Skeletal muscle cell (primary cell): ENCODE results near the gene OTUD7B.

ENCODE experiments used
- DNase-seq: peaks from one replicate; pipeline ENCODE4 v3.0.0-alpha.2; 2010; ENCODE audit warnings: low read depth
- H3K4me3 ChIP-seq: 2 replicates; pipeline ENCODE4 v1.5.1; 2011; ENCODE audit warnings: low read depth, mild to moderate bottlenecking, control low read depth, low read length, moderate library complexity

The OTUD7B gene

GRCh38 chr1:150006881-150007421 lies 3.6 kb downstream of the OTUD7B start:
- DNase-seq, result no peak
- no peak overlapping the region for H3K4me3 ChIP-seq

- no peak for DNase-seq
- H3K4me3 ChIP-seq, result no peak overlapping the region
These were observed 4.9 kb downstream of the OTUD7B start for GRCh38 chr1:150005606-150006005.

- no peak for DNase-seq
- H3K4me3 ChIP-seq, result no peak overlapping the region
These were observed 6.7 kb downstream of the OTUD7B start for GRCh38 chr1:150003801-150004200.

- DNase-seq, result no peak
- H3K4me3 ChIP-seq, result no peak overlapping the region
These were observed 8.3 kb downstream of the OTUD7B start for GRCh38 chr1:150002217-150002616.

GRCh38 chr1:150001415-150001814 lies 9.1 kb downstream of the OTUD7B start:
- DNase-seq, result no peak
- H3K4me3 ChIP-seq, result no peak overlapping the region

- no peak for DNase-seq
- H3K4me3 ChIP-seq, result no peak overlapping the region
These were observed 12.8 kb downstream of the OTUD7B start for GRCh38 chr1:149997585-149998262.

GRCh38 chr1:149995927-149996326 lies 14.6 kb downstream of the OTUD7B start:
- DNase-seq, result no peak
- no peak overlapping the region for H3K4me3 ChIP-seq

GRCh38 chr1:149993764-149994163 lies 16.8 kb downstream of the OTUD7B start:
- DNase-seq, result no peak

GRCh38 chr1:149993181-149993580 lies 17.3 kb downstream of the OTUD7B start:
- DNase-seq, result no peak

More at GRCh38 chr1:149993764-149994163, 16.8 kb downstream of the OTUD7B start:
- no peak overlapping the region for H3K4me3 ChIP-seq

GRCh38 chr1:149987297-149987595 lies 23.3 kb downstream of the OTUD7B start:
- no peak for DNase-seq
- H3K4me3 ChIP-seq, result no peak overlapping the region

More at GRCh38 chr1:149993181-149993580, 17.3 kb downstream of the OTUD7B start:
- H3K4me3 ChIP-seq, result no peak overlapping the region

- H3K4me3 ChIP-seq, result no peak overlapping the region
- peak; percentile 64 for DNase-seq
These were observed 23.8 kb downstream of the OTUD7B start for GRCh38 chr1:149986486-149987296.

GRCh38 chr1:149979972-149980540 lies 30.5 kb downstream of the OTUD7B start:
- H3K4me3 ChIP-seq, result no peak overlapping the region
- DNase-seq, result no peak

- no peak for DNase-seq
- no peak overlapping the region for H3K4me3 ChIP-seq
These were observed 31.1 kb downstream of the OTUD7B start for GRCh38 chr1:149979245-149979971.

GRCh38 chr1:149978547-149979023 lies 31.9 kb downstream of the OTUD7B start:
- no peak for DNase-seq
- no peak overlapping the region for H3K4me3 ChIP-seq

GRCh38 chr1:149977345-149977744 lies 33.2 kb downstream of the OTUD7B start:
- no peak overlapping the region for H3K4me3 ChIP-seq
- DNase-seq, result no peak

GRCh38 chr1:149972547-149972946 lies 38.0 kb downstream of the OTUD7B start:
- DNase-seq, result no peak
- no peak overlapping the region for H3K4me3 ChIP-seq

GRCh38 chr1:149967646-149968045 lies 42.9 kb downstream of the OTUD7B start:
- DNase-seq, result no peak
- H3K4me3 ChIP-seq, result no peak overlapping the region

- no peak for DNase-seq
- H3K4me3 ChIP-seq, result no peak overlapping the region
These were observed 43.5 kb downstream of the OTUD7B start for GRCh38 chr1:149967041-149967440.

- DNase-seq, result no peak
- no peak overlapping the region for H3K4me3 ChIP-seq
These were observed 44.1 kb downstream of the OTUD7B start for GRCh38 chr1:149966405-149966804.

GRCh38 chr1:149965440-149965839 lies 45.1 kb downstream of the OTUD7B start:
- no peak overlapping the region for H3K4me3 ChIP-seq
- no peak for DNase-seq
